ENCODE measurements around the gene C1QTNF9B. TPM values are rescaled to one million over a fixed set of nuclear protein-coding genes. Genes with fewer than 3 reads are reported as not detected.

Gene C1QTNF9B
- total RNA-seq, 2 donors from 2014 or later = not detected

Other genes with a start within 250 kb of the C1QTNF9B start
- gene MIPEP, start 8.1 kb downstream of the C1QTNF9B start, total RNA-seq = 10 to 100 TPM in 1 of 2 donors, 1 to 10 TPM in 1; 4.0 to 14.6 TPM

All from activated T-helper 17 cell treated with anti-CD3 and anti-CD28 coated beads, Interleukin-2, amount 50 U/mL, for 72 hours (primary cell).